GM23338 (cell line): Measurements from ENCODE around the gene SYNPR.

ENCODE experiments used
- CREB1 ChIP-seq: fragments of 250-450 bp; sonication (Bioruptor Pico); IDR thresholded peaks from 2 replicates; pipeline ENCODE4 v1.5.0; 2020; ENCODE audit warnings: low read depth, mild to moderate bottlenecking, moderate library complexity
- EZH2 ChIP-seq: fragments of 200-600 bp; sonication (generic); IDR thresholded peaks from one replicate; pipeline ENCODE4 v1.8.0; 2017; ENCODE audit warnings: antibody characterized with exemption, mild to moderate bottlenecking, low read depth; ENCODE audit not compliant: unreplicated experiment
- EZH2phosphoT487 ChIP-seq: fragments of 200-600 bp; sonication (generic); IDR thresholded peaks from one replicate; pipeline ENCODE4 v1.8.1; 2018; ENCODE audit warnings: antibody characterized with exemption; ENCODE audit not compliant: unreplicated experiment
- POLR2AphosphoS5 ChIP-seq: IDR thresholded peaks from 2 replicates; pipeline ENCODE4 v1.6.1; 2016; ENCODE audit warnings: antibody characterized with exemption, low read depth
- TF ChIP-seq, protein P1 (sequence below), 2 experiments: fragments of 200-600 bp in 1 of 2; sonication (generic) in 1 of 2; conservative IDR thresholded peaks; 2 replicates each; pipeline versions ENCODE4 v1.5.1 to v1.6.1; 2016 to 2017; ENCODE audit warnings: antibody characterized with exemption in 2 of 2, low read depth in 2 of 2, mild to moderate bottlenecking in 2 of 2, moderate library complexity in 1 of 2
- TF ChIP-seq, protein P2 (sequence below): IDR thresholded peaks from one replicate; pipeline ENCODE4 v1.6.1; 2018; ENCODE audit warnings: antibody characterized with exemption; ENCODE audit not compliant: unreplicated experiment
- TF ChIP-seq, protein P3 (sequence below): IDR thresholded peaks from 2 replicates; pipeline ENCODE4 v1.6.1; 2016; ENCODE audit warnings: antibody characterized with exemption

DNA sequence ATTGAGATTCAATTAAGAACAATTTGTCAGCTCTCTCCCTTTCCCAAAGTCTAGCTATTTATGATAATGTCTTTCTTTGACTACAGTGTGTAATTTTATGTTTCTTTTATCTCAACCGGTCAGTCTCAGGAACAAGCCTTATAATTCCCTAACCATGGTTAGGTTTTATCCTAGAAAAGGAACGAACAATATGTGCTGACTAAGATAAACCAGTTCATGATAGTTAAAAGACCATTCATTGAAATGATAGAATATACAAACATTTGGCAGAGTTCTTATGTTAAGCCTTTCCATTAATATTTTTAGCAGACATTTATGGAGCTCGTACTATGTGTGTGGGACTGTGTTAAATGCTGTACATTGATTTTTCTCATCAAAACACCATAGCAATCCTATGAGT, 106.3 kb downstream of the SYNPR start:
- TF ChIP-seq, protein P1, sequence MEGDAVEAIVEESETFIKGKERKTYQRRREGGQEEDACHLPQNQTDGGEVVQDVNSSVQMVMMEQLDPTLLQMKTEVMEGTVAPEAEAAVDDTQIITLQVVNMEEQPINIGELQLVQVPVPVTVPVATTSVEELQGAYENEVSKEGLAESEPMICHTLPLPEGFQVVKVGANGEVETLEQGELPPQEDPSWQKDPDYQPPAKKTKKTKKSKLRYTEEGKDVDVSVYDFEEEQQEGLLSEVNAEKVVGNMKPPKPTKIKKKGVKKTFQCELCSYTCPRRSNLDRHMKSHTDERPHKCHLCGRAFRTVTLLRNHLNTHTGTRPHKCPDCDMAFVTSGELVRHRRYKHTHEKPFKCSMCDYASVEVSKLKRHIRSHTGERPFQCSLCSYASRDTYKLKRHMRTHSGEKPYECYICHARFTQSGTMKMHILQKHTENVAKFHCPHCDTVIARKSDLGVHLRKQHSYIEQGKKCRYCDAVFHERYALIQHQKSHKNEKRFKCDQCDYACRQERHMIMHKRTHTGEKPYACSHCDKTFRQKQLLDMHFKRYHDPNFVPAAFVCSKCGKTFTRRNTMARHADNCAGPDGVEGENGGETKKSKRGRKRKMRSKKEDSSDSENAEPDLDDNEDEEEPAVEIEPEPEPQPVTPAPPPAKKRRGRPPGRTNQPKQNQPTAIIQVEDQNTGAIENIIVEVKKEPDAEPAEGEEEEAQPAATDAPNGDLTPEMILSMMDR (conservative IDR thresholded peaks at IDR 0.05; ENCODE audit: low read depth in 2 of 2), result no peak
- TF ChIP-seq POLR2AphosphoS5 (no peak), EZH2 (no peak), CREB1 (no peak), EZH2phosphoT487 (no peak)
- TF ChIP-seq, protein P2, sequence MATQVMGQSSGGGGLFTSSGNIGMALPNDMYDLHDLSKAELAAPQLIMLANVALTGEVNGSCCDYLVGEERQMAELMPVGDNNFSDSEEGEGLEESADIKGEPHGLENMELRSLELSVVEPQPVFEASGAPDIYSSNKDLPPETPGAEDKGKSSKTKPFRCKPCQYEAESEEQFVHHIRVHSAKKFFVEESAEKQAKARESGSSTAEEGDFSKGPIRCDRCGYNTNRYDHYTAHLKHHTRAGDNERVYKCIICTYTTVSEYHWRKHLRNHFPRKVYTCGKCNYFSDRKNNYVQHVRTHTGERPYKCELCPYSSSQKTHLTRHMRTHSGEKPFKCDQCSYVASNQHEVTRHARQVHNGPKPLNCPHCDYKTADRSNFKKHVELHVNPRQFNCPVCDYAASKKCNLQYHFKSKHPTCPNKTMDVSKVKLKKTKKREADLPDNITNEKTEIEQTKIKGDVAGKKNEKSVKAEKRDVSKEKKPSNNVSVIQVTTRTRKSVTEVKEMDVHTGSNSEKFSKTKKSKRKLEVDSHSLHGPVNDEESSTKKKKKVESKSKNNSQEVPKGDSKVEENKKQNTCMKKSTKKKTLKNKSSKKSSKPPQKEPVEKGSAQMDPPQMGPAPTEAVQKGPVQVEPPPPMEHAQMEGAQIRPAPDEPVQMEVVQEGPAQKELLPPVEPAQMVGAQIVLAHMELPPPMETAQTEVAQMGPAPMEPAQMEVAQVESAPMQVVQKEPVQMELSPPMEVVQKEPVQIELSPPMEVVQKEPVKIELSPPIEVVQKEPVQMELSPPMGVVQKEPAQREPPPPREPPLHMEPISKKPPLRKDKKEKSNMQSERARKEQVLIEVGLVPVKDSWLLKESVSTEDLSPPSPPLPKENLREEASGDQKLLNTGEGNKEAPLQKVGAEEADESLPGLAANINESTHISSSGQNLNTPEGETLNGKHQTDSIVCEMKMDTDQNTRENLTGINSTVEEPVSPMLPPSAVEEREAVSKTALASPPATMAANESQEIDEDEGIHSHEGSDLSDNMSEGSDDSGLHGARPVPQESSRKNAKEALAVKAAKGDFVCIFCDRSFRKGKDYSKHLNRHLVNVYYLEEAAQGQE, result no peak
- TF ChIP-seq, protein P3, sequence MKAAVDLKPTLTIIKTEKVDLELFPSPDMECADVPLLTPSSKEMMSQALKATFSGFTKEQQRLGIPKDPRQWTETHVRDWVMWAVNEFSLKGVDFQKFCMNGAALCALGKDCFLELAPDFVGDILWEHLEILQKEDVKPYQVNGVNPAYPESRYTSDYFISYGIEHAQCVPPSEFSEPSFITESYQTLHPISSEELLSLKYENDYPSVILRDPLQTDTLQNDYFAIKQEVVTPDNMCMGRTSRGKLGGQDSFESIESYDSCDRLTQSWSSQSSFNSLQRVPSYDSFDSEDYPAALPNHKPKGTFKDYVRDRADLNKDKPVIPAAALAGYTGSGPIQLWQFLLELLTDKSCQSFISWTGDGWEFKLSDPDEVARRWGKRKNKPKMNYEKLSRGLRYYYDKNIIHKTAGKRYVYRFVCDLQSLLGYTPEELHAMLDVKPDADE, result no peak
